GM12801 (cell line): ENCODE measurements around the gene HPSE2.

Experiments used
- CTCF ChIP-seq: IDR thresholded peaks from one replicate; pipeline ENCODE4 v1.5.1; 2011; ENCODE audit warnings: control low read depth; ENCODE audit not compliant: insufficient read length; ENCODE audit errors: extremely low read depth

Gene HPSE2

GRCh38 chr10:98425511-98426352 lies 809.9 kb downstream of the HPSE2 start:
- peak; percentile 51 for TF ChIP-seq CTCF

- TF ChIP-seq CTCF = no peak
These were observed 811.1 kb downstream of the HPSE2 start for GRCh38 chr10:98424295-98425254.

GRCh38 chr10:98423691-98424120 lies 811.9 kb downstream of the HPSE2 start:
- no peak for TF ChIP-seq CTCF

- TF ChIP-seq CTCF = no peak
These were observed 813.5 kb downstream of the HPSE2 start for GRCh38 chr10:98422182-98422581.

GRCh38 chr10:98420786-98421185 lies 814.9 kb downstream of the HPSE2 start:
- TF ChIP-seq CTCF = no peak

- no peak for TF ChIP-seq CTCF
These were observed 816.0 kb downstream of the HPSE2 start for GRCh38 chr10:98419469-98420261.
